Mucosa of descending colon (tissue), 3 donors: ENCODE data around the gene EXPH5. TPM values are rescaled to one million over a fixed set of nuclear protein-coding genes. Genes with fewer than 3 reads are reported as not detected.
A peak's percentile ranks its signal among the peaks of the same experiment; 100 is the strongest.

Experiments used
- ATAC-seq: fragments of 200-7000 bp; cut with Tn5 transposase; one replicate; pipeline ENCODE4 v1.9.1; 2020; ENCODE audit warnings: mild to moderate bottlenecking, moderate library complexity
- DNase-seq, 3 donors: peaks; one replicate each; pipeline ENCODE4 v3.0.0-alpha.2; 2020
- H3K36me3 ChIP-seq: fragments of 200-600 bp; one replicate; pipeline ENCODE4 v1.8.0; 2021; ENCODE audit warnings: low read depth, mild to moderate bottlenecking
- H3K4me1 ChIP-seq: fragments of 200-600 bp; one replicate; pipeline ENCODE4 v1.8.0; 2021; ENCODE audit warnings: low read depth, mild to moderate bottlenecking
- H3K4me3 ChIP-seq: fragments of 200-600 bp; one replicate; pipeline ENCODE4 v1.8.0; 2021; ENCODE audit warnings: mild to moderate bottlenecking
- H3K9me3 ChIP-seq: fragments of 200-600 bp; one replicate; pipeline ENCODE4 v1.8.0; 2021; ENCODE audit warnings: mild to moderate bottlenecking
- intact Hi-C, 2 donors: fragments of 100-400 bp; cut with DNase I in 1 of 2; cut with micrococcal nuclease in 1 of 2; formaldehyde crosslinking; loops; one replicate each; pipeline versions ENCODE4 v1.11.0 to v1.11.1; 2022; cut with DNase I, micrococcal nuclease
- total RNA-seq, 3 donors: library from RNA; stranded (reverse); fragmentation: NEBNext Ultra II Directional in 2 of 3; extraction: Animal tissue kit (Norgen Biotek cat#: 25700) in 2 of 3; gene quantifications; one replicate each; pipeline versions ENCODE4 v1.2.1 to v1.2.4, GENCODE V29; 2021 to 2023
- TF ChIP-seq, protein P1 (sequence below): fragments of 200-600 bp; IDR thresholded peaks from one replicate; pipeline ENCODE4 v1.8.0; 2022; ENCODE audit warnings: antibody characterized with exemption, mild to moderate bottlenecking
- donor health status: DM: no; HTN: no; CAD: no; lungs with moderate emphysema.
- donor health status: DM: no; HTN: no; CAD: no.
- donor health status: DM: no; HTN: yes; CAD: no.

EXPH5 gene
- total RNA-seq, 3 donors from 2014 or later: 22.4 to 79.3 (median 26.1) TPM

DNA sequence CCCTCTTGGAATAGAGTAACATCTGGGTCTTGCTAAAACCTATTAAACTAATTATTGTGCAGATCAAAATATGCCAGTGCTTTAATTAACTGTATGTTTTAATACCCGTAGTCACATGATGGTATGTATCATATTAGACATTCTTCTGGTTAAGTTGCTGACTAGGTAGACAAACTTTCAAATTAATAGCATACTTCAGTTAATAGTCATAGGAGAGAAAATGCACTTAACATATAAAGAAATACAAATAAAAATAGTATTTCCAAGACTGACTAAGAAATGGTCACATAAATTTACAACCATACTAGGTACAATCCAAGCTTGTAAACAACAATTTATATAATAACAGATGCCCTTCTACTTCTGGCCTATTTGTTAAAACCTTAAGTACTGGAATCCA lies 7.6 kb upstream of the EXPH5 start:
- intact Hi-C loops: no loop called here
- no peaks in the 10 kb centered on the region for H3K4me1 ChIP-seq
- DNase-seq: no peak

DNA sequence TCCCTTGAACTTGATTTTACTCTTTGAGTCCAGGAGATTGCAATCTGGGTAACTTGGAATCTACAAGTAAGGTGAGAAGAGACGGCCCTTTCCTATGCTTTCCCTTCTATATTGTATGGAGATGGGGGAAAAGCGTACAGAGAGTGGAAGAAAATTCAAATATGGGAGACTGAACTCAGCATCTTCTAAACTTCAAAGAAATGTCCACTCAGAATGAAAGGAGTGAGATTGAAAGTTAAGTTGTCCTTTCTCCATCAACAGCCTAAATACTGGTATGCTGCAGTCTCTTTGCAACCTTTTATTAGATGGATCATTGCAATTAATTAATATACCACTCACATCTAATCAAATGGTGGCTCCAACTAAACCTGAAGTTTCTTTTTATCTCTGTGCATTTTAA lies 6.4 kb upstream of the EXPH5 start:
- H3K9me3 ChIP-seq: no peaks in the 10 kb centered on the region
- intact Hi-C loops: no loop called here

More for the DNA sequence above, 7.6 kb upstream of the EXPH5 start:
- ATAC-seq: no peak
- TF ChIP-seq, protein P1, sequence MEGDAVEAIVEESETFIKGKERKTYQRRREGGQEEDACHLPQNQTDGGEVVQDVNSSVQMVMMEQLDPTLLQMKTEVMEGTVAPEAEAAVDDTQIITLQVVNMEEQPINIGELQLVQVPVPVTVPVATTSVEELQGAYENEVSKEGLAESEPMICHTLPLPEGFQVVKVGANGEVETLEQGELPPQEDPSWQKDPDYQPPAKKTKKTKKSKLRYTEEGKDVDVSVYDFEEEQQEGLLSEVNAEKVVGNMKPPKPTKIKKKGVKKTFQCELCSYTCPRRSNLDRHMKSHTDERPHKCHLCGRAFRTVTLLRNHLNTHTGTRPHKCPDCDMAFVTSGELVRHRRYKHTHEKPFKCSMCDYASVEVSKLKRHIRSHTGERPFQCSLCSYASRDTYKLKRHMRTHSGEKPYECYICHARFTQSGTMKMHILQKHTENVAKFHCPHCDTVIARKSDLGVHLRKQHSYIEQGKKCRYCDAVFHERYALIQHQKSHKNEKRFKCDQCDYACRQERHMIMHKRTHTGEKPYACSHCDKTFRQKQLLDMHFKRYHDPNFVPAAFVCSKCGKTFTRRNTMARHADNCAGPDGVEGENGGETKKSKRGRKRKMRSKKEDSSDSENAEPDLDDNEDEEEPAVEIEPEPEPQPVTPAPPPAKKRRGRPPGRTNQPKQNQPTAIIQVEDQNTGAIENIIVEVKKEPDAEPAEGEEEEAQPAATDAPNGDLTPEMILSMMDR: no peak
- Histone ChIP-seq H3K36me3 (no peaks in the 10 kb centered on the region), H3K9me3 (no peaks in the 10 kb centered on the region), H3K4me3 (no peak overlapping the region)

DNA sequence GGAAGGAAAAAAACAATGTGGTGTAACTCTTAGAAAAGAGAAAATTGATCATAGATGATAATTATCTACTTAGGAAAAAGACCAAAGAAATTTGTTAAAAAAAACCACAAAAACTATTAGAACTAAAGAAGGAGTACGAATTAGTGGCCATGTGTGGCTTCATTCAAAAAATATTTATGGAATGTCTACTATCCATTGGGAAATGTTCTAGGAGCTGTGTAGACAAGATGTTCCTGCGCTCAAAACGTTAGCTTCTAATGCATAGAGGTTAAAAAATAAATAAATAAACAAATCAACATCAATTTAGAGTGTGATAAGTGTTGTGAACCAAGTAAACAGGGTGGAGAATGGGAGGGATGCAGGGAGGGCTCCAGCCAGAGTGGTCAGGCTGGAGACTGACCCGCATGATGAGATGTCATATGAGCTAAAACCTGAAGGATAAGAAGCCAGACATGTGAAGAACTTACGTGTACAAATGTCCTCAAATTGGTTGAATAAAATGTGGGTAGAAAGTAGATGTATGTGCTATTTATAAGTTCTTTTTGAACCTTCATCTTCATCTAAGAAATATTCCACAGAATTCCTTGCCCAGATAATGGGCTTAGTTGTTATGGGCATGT lies 4.3 kb upstream of the EXPH5 start:
- intact Hi-C loops: no loop called here
- H3K36me3 ChIP-seq: no peaks in the 10 kb centered on the region
- H3K4me1 ChIP-seq: no peaks in the 10 kb centered on the region
- no peaks in the 10 kb centered on the region for H3K9me3 ChIP-seq
- TF ChIP-seq, protein P1: no peak
- DNase-seq (no peak), ATAC-seq (no peak)
- H3K4me3 ChIP-seq: no peak overlapping the region

More for the DNA sequence above, 6.4 kb upstream of the EXPH5 start:
- H3K4me1 ChIP-seq: no peaks in the 10 kb centered on the region
- TF ChIP-seq, protein P1: no peak
- no peaks in the 10 kb centered on the region for H3K36me3 ChIP-seq
- DNase-seq (no peak), ATAC-seq (no peak)
- H3K4me3 ChIP-seq: no peak overlapping the region

DNA sequence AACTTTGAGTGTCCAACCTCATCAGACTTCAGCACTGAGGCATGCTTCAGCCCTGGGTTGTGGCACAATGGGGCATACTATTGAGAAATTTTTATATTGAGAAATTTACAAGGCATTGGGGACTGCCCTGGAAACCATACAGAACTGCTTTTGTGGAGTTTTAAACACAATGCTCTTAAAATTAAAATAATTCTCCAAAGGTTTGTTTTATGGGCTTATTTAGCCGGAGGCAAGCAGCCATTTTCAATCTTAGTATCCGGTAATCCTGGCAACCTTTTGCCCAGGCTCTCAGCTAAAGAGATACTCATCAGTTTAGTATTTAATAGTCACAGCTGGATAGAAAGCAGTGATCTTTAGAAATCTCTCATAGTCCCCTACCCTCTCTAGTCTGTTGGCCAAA lies 3.1 kb upstream of the EXPH5 start:
- peaks cover 2% of the 10 kb centered on the region for H3K4me1 ChIP-seq
- ATAC-seq: no peak
- intact Hi-C loops: no loop called here

DNA sequence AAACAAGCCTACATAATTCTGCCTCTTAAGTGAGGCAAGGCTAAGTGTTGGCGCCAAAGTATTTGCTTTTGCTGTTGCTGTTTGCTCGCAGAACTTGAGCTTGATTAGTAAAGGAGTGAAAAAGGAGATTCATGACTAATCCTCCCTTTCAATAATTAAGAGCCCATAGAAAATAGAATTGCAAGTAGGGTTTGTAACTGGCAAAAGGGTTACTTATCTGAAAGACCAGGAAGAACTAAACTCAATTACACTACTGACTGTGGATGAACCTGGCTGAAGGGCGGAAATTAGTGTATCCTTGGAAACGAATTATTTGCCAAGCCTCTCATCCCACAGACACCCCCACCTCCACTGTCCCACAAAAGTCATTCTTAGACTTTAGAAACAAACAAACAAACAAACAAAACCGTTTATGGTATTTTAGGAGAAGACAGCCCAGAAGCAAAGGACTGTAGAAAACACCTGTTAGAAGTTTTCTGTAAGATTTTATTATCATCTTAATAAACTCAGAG lies 411 bp upstream of the EXPH5 start:
- TF ChIP-seq, protein P1: no peak
- ATAC-seq (peak; percentile 15), DNase-seq (no peak)
- intact Hi-C loops: no loop called here
- no peaks in the 10 kb centered on the region for H3K36me3 ChIP-seq
- peaks cover 6% of the 10 kb centered on the region for H3K4me1 ChIP-seq
- no peaks in the 10 kb centered on the region for H3K9me3 ChIP-seq
- H3K4me3 ChIP-seq: no peak overlapping the region

More for the DNA sequence above, 3.1 kb upstream of the EXPH5 start:
- Histone ChIP-seq H3K9me3 (no peaks in the 10 kb centered on the region), H3K36me3 (no peaks in the 10 kb centered on the region), H3K4me3 (no peak overlapping the region)
- TF ChIP-seq, protein P1: no peak
- DNase-seq: no peak
